SK-N-SH treated with all-trans-retinoic acid at 6 μM for 48 hours (cell line): ENCODE measurements around the gene SMIM45.

Experiments used
- ATAC-seq: fragments of 200-7000 bp; cut with Tn5 transposase; 3 replicates; pipeline ENCODE4 v1.9.1; 2020; ENCODE audit warnings: mild to moderate bottlenecking, moderate library complexity
- ARNTL ChIP-seq: fragments of 450-650 bp; formaldehyde crosslinking; IDR thresholded peaks from 2 replicates; pipeline ENCODE4 v1.5.0; 2020; ENCODE audit warnings: low read depth, mild to moderate bottlenecking, moderate library complexity, borderline replicate concordance
- CSDC2 ChIP-seq: fragments of 250-450 bp; sonication (Bioruptor Pico); IDR thresholded peaks from 2 replicates; pipeline ENCODE4 v1.5.0; 2020; ENCODE audit warnings: mild to moderate bottlenecking, moderate library complexity
- ESRRG ChIP-seq: fragments of 250-450 bp; sonication (Bioruptor Pico); IDR thresholded peaks from 2 replicates; pipeline ENCODE4 v1.6.1; 2021; ENCODE audit warnings: mild to moderate bottlenecking
- GLIS3 ChIP-seq: fragments of 250-450 bp; sonication (Bioruptor Pico); IDR thresholded peaks from 2 replicates; pipeline ENCODE4 v1.5.0; 2020; ENCODE audit warnings: mild to moderate bottlenecking, moderate library complexity
- ISL1 ChIP-seq: fragments of 250-450 bp; sonication (Bioruptor Pico); IDR thresholded peaks from 2 replicates; pipeline ENCODE4 v2.1.2; 2022; ENCODE audit warnings: mild to moderate bottlenecking, moderate library complexity
- PPARA ChIP-seq: fragments of 250-450 bp; sonication (Bioruptor Pico); IDR thresholded peaks from 2 replicates; pipeline ENCODE4 v1.5.0; 2020; ENCODE audit warnings: mild to moderate bottlenecking, borderline replicate concordance
- RARB ChIP-seq: fragments of 250-450 bp; sonication (Bioruptor Pico); IDR thresholded peaks from 2 replicates; pipeline ENCODE4 v1.8.0; 2021; ENCODE audit warnings: mild to moderate bottlenecking, moderate library complexity
- SNAI2 ChIP-seq: fragments of 250-450 bp; sonication (Bioruptor Pico); IDR thresholded peaks from 2 replicates; pipeline ENCODE4 v1.5.0; 2020; ENCODE audit warnings: mild to moderate bottlenecking, moderate library complexity
- TCF4 ChIP-seq: fragments of 250-450 bp; sonication (Bioruptor Pico); IDR thresholded peaks from 2 replicates; pipeline ENCODE4 v1.8.0; 2021; ENCODE audit warnings: mild to moderate bottlenecking, moderate library complexity, borderline replicate concordance
- TOX ChIP-seq: fragments of 250-450 bp; sonication (Bioruptor Pico); IDR thresholded peaks from 2 replicates; pipeline ENCODE4 v1.8.0; 2021; ENCODE audit warnings: mild to moderate bottlenecking, moderate library complexity, borderline replicate concordance
- ZC3H10 ChIP-seq: fragments of 250-450 bp; sonication (Bioruptor Pico); IDR thresholded peaks from 2 replicates; pipeline ENCODE4 v1.5.1; 2021; ENCODE audit warnings: mild to moderate bottlenecking, moderate library complexity
- ZNF565 ChIP-seq: fragments of 450-650 bp; formaldehyde crosslinking; conservative IDR thresholded peaks from 2 replicates; pipeline ENCODE4 v1.5.0; 2020; ENCODE audit warnings: low read depth, mild to moderate bottlenecking, moderate library complexity
- TF ChIP-seq, protein P1 (sequence below): fragments of 250-450 bp; sonication (Bioruptor Pico); IDR thresholded peaks from 2 replicates; pipeline ENCODE4 v1.5.1; 2020; ENCODE audit warnings: low read depth, mild to moderate bottlenecking, moderate library complexity
- TF ChIP-seq, protein P2 (sequence below): fragments of 250-450 bp; sonication (Bioruptor Pico); IDR thresholded peaks from 2 replicates; pipeline ENCODE4 v1.5.1; 2021; ENCODE audit warnings: mild to moderate bottlenecking, moderate library complexity
- TF ChIP-seq, protein P3 (sequence below): fragments of 250-450 bp; sonication (Bioruptor Pico); IDR thresholded peaks from 2 replicates; pipeline ENCODE4 v1.8.0; 2020; ENCODE audit warnings: mild to moderate bottlenecking, moderate library complexity, borderline replicate concordance
- TF ChIP-seq, protein P4 (sequence below): fragments of 250-450 bp; sonication (Bioruptor Pico); IDR thresholded peaks from 2 replicates; pipeline ENCODE4 v1.5.0; 2020; ENCODE audit warnings: mild to moderate bottlenecking, moderate library complexity
- TF ChIP-seq, protein P5 (sequence below): fragments of 250-450 bp; sonication (Bioruptor Pico); IDR thresholded peaks from 2 replicates; pipeline ENCODE4 v1.8.0; 2021; ENCODE audit warnings: low read depth, mild to moderate bottlenecking, moderate library complexity, borderline replicate concordance

Gene SMIM45

DNA sequence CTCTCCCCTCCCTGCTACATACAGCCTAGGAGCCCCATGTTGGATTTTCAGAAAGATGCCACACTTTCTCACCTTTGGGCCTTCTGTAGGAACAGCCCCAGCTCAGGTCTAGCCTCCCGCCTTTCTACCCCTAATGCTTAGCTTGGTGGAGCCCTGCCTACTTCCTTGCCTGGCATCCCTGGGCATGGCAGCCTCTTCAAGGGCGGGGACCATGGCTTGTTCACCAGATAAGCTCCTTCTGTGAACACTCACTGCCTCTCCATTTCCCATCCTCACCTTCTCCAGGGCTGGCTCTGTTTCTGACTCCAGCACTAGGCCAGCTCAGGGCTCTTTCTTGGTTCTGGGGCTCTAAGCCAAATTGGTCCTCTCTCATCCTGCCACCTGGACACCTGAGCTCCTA is 18.7 kb downstream of the SMIM45 start:
- ATAC-seq = no peak
- TF ChIP-seq ZNF565 (CRISPR knock-in tag) (no peak), PPARA (CRISPR knock-in tag) (no peak), GLIS3 (CRISPR knock-in tag) (no peak), RARB (no peak), CSDC2 (no peak), ARNTL (CRISPR knock-in tag) (no peak), ISL1 (CRISPR knock-in tag) (no peak), TOX (no peak), TCF4 (CRISPR knock-in tag) (no peak), ESRRG (CRISPR knock-in tag) (no peak)
- TF ChIP-seq, protein P1, sequence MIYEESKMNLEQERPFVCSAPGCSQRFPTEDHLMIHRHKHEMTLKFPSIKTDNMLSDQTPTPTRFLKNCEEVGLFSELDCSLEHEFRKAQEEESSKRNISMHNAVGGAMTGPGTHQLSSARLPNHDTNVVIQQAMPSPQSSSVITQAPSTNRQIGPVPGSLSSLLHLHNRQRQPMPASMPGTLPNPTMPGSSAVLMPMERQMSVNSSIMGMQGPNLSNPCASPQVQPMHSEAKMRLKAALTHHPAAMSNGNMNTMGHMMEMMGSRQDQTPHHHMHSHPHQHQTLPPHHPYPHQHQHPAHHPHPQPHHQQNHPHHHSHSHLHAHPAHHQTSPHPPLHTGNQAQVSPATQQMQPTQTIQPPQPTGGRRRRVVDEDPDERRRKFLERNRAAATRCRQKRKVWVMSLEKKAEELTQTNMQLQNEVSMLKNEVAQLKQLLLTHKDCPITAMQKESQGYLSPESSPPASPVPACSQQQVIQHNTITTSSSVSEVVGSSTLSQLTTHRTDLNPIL (CRISPR knock-in tag) = no peak
- TF ChIP-seq, protein P2, sequence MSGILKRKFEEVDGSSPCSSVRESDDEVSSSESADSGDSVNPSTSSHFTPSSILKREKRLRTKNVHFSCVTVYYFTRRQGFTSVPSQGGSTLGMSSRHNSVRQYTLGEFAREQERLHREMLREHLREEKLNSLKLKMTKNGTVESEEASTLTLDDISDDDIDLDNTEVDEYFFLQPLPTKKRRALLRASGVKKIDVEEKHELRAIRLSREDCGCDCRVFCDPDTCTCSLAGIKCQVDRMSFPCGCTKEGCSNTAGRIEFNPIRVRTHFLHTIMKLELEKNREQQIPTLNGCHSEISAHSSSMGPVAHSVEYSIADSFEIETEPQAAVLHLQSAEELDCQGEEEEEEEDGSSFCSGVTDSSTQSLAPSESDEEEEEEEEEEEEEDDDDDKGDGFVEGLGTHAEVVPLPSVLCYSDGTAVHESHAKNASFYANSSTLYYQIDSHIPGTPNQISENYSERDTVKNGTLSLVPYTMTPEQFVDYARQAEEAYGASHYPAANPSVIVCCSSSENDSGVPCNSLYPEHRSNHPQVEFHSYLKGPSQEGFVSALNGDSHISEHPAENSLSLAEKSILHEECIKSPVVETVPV = no peak
- TF ChIP-seq, protein P3, sequence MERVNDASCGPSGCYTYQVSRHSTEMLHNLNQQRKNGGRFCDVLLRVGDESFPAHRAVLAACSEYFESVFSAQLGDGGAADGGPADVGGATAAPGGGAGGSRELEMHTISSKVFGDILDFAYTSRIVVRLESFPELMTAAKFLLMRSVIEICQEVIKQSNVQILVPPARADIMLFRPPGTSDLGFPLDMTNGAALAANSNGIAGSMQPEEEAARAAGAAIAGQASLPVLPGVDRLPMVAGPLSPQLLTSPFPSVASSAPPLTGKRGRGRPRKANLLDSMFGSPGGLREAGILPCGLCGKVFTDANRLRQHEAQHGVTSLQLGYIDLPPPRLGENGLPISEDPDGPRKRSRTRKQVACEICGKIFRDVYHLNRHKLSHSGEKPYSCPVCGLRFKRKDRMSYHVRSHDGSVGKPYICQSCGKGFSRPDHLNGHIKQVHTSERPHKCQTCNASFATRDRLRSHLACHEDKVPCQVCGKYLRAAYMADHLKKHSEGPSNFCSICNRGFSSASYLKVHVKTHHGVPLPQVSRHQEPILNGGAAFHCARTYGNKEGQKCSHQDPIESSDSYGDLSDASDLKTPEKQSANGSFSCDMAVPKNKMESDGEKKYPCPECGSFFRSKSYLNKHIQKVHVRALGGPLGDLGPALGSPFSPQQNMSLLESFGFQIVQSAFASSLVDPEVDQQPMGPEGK (CRISPR knock-in tag) = no peak
- TF ChIP-seq, protein P4, sequence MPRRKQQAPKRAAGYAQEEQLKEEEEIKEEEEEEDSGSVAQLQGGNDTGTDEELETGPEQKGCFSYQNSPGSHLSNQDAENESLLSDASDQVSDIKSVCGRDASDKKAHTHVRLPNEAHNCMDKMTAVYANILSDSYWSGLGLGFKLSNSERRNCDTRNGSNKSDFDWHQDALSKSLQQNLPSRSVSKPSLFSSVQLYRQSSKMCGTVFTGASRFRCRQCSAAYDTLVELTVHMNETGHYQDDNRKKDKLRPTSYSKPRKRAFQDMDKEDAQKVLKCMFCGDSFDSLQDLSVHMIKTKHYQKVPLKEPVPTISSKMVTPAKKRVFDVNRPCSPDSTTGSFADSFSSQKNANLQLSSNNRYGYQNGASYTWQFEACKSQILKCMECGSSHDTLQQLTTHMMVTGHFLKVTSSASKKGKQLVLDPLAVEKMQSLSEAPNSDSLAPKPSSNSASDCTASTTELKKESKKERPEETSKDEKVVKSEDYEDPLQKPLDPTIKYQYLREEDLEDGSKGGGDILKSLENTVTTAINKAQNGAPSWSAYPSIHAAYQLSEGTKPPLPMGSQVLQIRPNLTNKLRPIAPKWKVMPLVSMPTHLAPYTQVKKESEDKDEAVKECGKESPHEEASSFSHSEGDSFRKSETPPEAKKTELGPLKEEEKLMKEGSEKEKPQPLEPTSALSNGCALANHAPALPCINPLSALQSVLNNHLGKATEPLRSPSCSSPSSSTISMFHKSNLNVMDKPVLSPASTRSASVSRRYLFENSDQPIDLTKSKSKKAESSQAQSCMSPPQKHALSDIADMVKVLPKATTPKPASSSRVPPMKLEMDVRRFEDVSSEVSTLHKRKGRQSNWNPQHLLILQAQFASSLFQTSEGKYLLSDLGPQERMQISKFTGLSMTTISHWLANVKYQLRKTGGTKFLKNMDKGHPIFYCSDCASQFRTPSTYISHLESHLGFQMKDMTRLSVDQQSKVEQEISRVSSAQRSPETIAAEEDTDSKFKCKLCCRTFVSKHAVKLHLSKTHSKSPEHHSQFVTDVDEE (CRISPR knock-in tag) = no peak

DNA sequence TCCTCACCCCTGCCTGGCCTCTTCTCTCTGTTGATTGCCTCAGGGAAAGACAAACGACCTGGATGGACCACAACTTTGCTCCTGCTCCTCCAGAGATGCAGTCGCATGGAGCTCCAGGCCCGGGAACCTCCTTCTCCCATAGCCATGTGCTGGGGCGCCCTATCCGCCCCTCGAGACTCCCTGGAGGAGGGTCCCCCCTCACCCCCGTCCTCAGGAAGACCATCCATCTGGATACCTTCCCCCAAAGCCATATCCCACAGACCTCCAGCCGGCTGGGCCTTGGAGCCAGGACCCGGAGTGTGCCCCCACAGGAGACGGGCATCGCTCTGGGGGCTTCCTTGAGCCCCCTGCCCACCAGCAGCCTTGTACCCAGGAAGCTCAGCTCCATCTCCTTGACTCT is 19.5 kb downstream of the SMIM45 start:
- no peak for ATAC-seq
- TF ChIP-seq, protein P5, sequence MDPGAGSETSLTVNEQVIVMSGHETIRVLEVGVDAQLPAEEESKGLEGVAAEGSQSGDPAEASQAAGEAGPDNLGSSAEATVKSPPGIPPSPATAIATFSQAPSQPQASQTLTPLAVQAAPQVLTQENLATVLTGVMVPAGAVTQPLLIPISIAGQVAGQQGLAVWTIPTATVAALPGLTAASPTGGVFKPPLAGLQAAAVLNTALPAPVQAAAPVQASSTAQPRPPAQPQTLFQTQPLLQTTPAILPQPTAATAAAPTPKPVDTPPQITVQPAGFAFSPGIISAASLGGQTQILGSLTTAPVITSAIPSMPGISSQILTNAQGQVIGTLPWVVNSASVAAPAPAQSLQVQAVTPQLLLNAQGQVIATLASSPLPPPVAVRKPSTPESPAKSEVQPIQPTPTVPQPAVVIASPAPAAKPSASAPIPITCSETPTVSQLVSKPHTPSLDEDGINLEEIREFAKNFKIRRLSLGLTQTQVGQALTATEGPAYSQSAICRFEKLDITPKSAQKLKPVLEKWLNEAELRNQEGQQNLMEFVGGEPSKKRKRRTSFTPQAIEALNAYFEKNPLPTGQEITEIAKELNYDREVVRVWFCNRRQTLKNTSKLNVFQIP (CRISPR knock-in tag) = no peak
- no peak for TF ChIP-seq ZNF565 (CRISPR knock-in tag)
- TF ChIP-seq ARNTL (CRISPR knock-in tag) = no peak
- TF ChIP-seq RARB = no peak
- TF ChIP-seq SNAI2 = no peak
- no peak for TF ChIP-seq CSDC2

DNA sequence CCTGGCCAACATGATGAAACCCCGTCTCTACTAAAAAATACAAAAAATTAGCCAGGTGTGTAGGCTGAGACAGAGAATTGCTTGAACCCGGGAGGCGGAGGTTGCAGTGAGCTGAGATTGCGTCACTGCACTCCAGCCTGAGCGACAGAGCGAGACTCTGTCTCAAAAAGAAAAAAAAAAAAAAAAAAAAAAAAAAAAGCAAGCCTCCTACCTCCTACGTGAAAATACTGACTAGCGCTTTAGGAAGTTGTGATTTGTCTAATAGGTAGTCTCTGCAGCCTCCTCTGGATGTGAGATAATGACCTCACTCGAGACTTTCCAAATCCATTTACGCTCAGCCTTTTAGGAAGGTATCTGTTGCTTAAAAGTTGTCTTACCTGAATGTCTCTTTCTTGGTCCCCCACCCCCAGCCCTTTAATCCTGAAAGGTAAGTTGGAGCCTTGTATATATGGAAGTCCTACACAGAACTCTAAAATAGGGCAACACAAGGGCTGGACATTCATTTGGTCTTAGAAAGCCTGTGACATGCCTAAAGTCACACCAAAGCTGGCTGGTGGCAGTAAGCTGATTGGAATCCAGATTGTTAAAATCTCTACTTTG is 22.8 kb downstream of the SMIM45 start:
- ATAC-seq = no peak
- TF ChIP-seq SNAI2 = no peak

DNA sequence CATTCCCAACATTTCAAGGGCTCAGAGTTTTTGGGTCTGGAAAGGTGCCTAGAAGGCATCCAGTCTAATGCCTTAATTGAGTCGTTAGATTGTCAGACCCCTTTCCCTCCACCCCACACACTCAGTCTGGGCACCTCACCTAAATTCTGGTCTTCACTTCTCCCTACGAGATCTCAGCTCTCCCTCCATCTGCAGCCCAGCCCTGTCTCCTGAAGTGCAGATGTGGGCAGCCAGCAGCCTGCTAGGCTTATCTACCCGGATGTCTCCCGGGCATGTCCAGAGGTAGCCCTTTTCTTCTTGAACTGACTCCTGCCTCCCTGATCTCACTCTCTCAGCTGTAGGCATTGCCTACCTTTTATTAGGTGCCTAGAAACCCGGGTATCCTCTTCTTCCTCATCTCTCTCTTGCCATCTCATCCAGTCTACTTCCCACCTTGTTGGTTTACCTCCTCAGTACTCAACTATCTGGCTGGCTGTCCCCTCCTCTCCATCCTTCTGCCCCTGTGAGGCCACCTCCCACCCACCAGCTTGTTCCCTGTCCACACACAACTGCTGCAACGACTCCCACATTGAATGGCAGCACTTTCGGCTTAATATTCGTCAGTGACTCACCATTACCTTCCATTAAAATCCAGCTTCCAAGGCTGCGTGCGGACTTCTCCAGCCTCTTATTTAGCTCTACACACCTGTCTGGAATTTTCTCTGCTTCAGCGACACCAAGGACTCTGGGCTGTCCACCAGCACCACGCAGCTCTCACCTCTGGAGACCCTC is 23.5 kb downstream of the SMIM45 start:
- no peak for ATAC-seq
- TF ChIP-seq TOX = no peak
- no peak for TF ChIP-seq ZC3H10 (CRISPR knock-in tag)
- no peak for TF ChIP-seq ZNF565 (CRISPR knock-in tag)
- TF ChIP-seq, protein P4 (CRISPR knock-in tag) = no peak
- TF ChIP-seq, protein P5 (CRISPR knock-in tag) = no peak
- TF ChIP-seq, protein P3 (CRISPR knock-in tag) = no peak
- no peak for TF ChIP-seq PPARA (CRISPR knock-in tag)
